ENCODE measurements around the gene HYAL3. TPM values are rescaled to one million over a fixed set of nuclear protein-coding genes. Genes with fewer than 3 reads are reported as not detected.

HYAL3 gene
- total RNA-seq, 2 donors from 2014 or later, result 0.99 to 2.3 TPM

DNA sequence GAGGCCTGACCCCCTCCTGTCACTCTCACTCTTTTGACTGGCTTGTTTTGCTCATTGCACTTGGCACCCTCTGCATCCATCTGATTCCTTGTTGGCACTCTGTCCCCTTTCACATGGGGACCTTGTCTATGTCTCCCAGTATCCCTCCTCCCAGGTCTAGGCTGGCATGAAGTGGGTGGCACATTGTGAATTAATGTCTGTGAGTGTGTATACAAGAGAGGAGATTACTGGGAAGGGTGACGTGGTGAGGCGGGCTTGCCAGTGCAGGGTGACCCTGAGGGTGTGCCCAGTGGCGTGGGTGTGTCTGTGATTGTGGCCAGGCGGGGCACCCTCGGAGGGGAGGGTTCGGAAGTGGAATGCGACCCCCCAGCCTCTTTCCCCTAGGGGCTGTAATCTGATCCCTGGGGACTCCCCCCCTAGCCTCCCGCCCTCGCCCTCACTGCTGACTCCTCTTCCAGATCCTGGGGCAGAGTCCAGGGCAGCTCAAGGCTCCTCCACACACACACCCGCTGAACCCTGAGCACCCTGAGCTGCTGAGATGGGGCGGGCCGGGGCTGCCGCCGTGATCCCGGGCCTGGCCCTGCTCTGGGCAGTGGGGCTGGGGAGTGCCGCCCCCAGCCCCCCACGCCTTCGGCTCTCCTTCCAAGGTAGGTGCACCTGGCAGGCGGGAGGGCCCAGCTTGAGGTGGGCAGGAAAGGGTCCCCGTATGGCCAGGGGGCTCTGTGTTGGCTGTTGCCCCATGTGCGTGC lies 30.3 kb downstream of the HYAL3 start, which contains the start of gene SEMA3B:
SEMA3B (plus strand) TSS at position 445 of the 749 bp plus-strand sequence; CDS start at position 539, 94 bp downstream.
- DNase-seq (peak; percentile 92 to 97 (median 96)), ATAC-seq (peak; percentile 75)
- peak within 1 kb of the TSS; percentile 93 to 97 (median 94) for H3K27ac ChIP-seq
- TF ChIP-seq, protein P1, sequence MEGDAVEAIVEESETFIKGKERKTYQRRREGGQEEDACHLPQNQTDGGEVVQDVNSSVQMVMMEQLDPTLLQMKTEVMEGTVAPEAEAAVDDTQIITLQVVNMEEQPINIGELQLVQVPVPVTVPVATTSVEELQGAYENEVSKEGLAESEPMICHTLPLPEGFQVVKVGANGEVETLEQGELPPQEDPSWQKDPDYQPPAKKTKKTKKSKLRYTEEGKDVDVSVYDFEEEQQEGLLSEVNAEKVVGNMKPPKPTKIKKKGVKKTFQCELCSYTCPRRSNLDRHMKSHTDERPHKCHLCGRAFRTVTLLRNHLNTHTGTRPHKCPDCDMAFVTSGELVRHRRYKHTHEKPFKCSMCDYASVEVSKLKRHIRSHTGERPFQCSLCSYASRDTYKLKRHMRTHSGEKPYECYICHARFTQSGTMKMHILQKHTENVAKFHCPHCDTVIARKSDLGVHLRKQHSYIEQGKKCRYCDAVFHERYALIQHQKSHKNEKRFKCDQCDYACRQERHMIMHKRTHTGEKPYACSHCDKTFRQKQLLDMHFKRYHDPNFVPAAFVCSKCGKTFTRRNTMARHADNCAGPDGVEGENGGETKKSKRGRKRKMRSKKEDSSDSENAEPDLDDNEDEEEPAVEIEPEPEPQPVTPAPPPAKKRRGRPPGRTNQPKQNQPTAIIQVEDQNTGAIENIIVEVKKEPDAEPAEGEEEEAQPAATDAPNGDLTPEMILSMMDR (IDR thresholded peaks at IDR 0.05), result peak in 1 of 7 experiments; percentile 9
- peak; percentile 84 to 90 (median 85) for TF ChIP-seq POLR2A (IDR thresholded peaks at IDR 0.05)
- H3K4me1 ChIP-seq, result peaks cover 97% of the 10 kb centered on the region
- H3K36me3 ChIP-seq (replicated peaks in 1 of 2; ENCODE audit: insufficient read depth in 1 of 2, low read depth in 2 of 2), result no peaks in the 10 kb centered on the region
- H3K27me3 ChIP-seq, result no peaks in the 10 kb centered on the region
- no peaks in the 10 kb centered on the region for H3K9me3 ChIP-seq
- H3K4me3 ChIP-seq, result peak within 1 kb of the TSS; percentile 4 to 16
- WGBS, 2 donors, result 10 to 28% methylated on average over 15 to 21 of the region's 21 CpGs
- intact Hi-C loops (cut with DNase I), result no loop called here

DNA sequence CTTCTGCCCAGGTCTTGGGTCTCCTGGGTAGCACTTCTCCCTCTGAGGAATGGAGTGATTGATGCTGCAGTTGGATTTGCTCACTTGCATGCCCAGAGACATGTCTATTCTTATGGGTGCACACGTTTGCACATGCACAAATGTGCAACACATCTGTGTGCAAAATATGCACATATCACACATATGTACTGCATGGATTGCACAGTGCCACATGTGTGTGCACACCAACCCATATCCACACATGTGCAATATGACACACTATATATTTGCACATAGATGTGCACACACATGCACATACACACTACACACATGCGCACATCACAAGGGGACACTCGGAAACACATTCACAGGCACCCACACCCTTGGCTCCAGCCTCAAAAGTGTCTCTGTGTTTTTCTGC lies 30.9 kb downstream of the HYAL3 start:
- Histone ChIP-seq H3K4me1 (peaks cover 92% of the 10 kb centered on the region), H3K9me3 (no peaks in the 10 kb centered on the region), H3K27me3 (no peaks in the 10 kb centered on the region), H3K27ac (peak overlapping the region; percentile 93 to 97 (median 94)), H3K4me3 (no peak overlapping the region), H3K36me3 (replicated peaks in 1 of 2; ENCODE audit: insufficient read depth in 1 of 2, low read depth in 2 of 2) (no peaks in the 10 kb centered on the region)
- intact Hi-C loops (cut with DNase I), result no loop called here
- WGBS, 2 donors, result 8 to 37% methylated on average over 3 of the region's 3 CpGs
- DNase-seq (no peak), ATAC-seq (no peak)
- TF ChIP-seq, protein P1 (IDR thresholded peaks at IDR 0.05), result no peak
- no peak for TF ChIP-seq POLR2A (IDR thresholded peaks at IDR 0.05)

DNA sequence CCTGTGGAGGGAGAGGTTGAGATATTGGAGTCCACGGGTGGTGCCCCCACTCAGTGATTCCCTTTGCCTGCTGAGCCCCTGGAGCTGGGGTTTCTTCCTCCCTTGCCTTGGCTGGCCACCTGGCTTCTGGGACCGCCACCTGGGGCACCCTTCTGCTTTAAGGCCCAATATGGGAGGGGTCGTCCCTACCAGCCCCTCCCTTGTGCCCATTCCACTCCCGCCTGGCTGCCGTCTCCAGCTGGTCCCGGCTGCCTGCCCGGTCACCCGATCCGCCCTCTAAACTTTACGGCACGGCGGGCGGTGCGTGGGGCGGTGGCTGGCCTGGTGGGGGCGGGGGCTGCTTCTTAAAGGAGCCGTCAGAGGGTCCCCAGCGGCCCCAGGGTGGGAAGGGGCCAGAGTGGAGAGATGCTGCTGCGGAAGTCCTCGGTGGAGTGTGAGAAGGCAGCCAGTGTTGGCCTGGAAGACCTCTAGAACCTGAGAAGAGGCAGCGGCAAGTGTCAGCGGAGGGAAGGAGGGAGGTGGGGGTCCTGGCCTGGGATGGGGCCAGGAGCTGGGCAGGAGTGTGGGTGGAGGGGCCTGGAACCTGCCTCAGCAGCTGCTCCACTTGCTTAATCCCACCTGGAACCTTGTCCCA lies 31.8 kb downstream of the HYAL3 start:
- TF ChIP-seq POLR2A (IDR thresholded peaks at IDR 0.05), result peak; percentile 74 to 92 (median 84)
- TF ChIP-seq, protein P1 (IDR thresholded peaks at IDR 0.05), result peak in 1 of 7 experiments; percentile 8
- DNase-seq, result peak; percentile 74 to 84 (median 83)
- Histone ChIP-seq H3K4me1 (peaks cover 85% of the 10 kb centered on the region), H3K36me3 (replicated peaks in 1 of 2; ENCODE audit: insufficient read depth in 1 of 2, low read depth in 2 of 2) (no peaks in the 10 kb centered on the region), H3K27me3 (no peaks in the 10 kb centered on the region), H3K27ac (peak overlapping the region; percentile 93 to 97 (median 94)), H3K4me3 (no peak overlapping the region), H3K9me3 (no peaks in the 10 kb centered on the region)
- intact Hi-C loops (cut with DNase I), result no loop called here
- peak; percentile 43 for ATAC-seq
- 12 to 13% methylated on average over 13 to 22 of the region's 22 CpGs for WGBS, 2 donors

DNA sequence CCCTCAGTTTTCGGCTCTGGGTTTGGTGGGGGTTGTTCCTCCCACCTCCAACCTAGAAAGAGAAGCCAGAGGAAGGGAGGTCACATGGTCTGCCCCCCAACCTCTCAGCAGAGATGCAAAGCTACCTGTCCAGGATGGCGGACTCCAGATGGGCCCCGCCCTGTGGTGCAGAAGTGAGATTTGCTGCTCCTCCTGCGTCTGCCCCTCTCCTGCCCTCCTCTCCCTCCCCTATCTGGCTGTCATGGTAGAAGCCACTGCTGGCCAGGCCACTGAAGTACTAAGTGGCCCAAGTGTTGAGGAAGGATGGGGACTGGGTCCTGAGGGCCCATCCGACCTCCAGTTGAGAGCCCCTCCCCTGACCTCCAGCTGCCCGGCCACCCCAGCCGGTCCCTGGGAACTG lies 32.4 kb downstream of the HYAL3 start:
- Histone ChIP-seq H3K36me3 (replicated peaks in 1 of 2; ENCODE audit: insufficient read depth in 1 of 2, low read depth in 2 of 2) (no peaks in the 10 kb centered on the region), H3K4me3 (no peak overlapping the region), H3K9me3 (no peaks in the 10 kb centered on the region), H3K27me3 (no peaks in the 10 kb centered on the region), H3K4me1 (peaks cover 80% of the 10 kb centered on the region), H3K27ac (peak overlapping the region; percentile 93 to 97 (median 94))
- intact Hi-C loops (cut with DNase I), result no loop called here
- WGBS, 2 donors, result 11 to 44% methylated on average over 3 to 7 of the region's 7 CpGs
- TF ChIP-seq, protein P1 (IDR thresholded peaks at IDR 0.05), result no peak
- TF ChIP-seq POLR2A (IDR thresholded peaks at IDR 0.05), result no peak
- DNase-seq (no peak), ATAC-seq (no peak)
